ENCODE results near the gene ST6GALNAC1. TPM values are rescaled to one million over a fixed set of nuclear protein-coding genes. Genes with fewer than 3 reads are reported as not detected.

Gene ST6GALNAC1
- total and polyA plus RNA-seq, 12 donors, result 1.9 to 7.3 (median 3.5) TPM

DNA sequence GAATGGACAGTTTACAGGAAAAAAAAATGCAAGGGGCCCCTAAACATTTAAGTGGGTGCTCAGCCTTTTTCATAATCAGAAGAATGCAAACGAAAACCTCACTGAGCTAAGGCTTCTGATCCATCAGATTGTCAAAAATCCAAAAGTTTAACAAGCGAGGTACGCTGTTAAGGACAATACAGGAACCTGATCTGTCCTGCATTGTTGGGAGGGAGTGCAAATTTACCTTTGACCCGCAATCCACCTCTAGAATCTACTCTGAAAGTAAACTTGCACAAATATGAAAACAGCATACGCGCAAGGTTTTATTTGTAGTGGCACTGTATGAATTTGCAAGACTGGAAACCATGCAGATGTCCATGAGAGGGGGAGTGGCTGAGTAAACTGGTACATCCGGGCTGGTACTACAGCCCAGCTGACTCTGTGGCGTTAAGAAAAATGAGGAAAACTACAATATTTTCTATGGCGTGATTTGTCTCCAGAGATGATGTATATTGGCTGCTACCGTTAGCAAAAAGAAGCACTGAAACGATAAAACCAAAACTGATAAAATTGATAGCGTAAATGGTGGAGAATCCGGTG is 28.8 kb upstream of the ST6GALNAC1 start:
- peak overlapping the region; percentile 70 to 95 (median 89) for H3K27ac ChIP-seq
- no peaks in the 10 kb centered on the region for H3K27me3 ChIP-seq
- H3K4me3 ChIP-seq, result peak overlapping the region; percentile 29 to 92 (median 64)
- intact Hi-C loops (cut with DNase I), result loop anchor here in 5 of 10 donors (5.0 to 10.0 kb wide), 3 partner anchors 35 to 52 kb away; partner anchors contain the start of genes MXRA7 (in 2 of the 5), JMJD6 (in 1 of the 5) and METTL23 (in 1 of the 5)
- 59 to 60% methylated on average over 13 of the region's 13 CpGs for WGBS, 2 donors
- peaks cover 0 to 30% (median 6%) of the 10 kb centered on the region in 9 donors for H3K36me3 ChIP-seq
- H3K4me1 ChIP-seq, result peaks cover 3 to 26% (median 21%) of the 10 kb centered on the region in 9 donors
- no peaks in the 10 kb centered on the region for H3K9me3 ChIP-seq
- TF ChIP-seq, protein P1, sequence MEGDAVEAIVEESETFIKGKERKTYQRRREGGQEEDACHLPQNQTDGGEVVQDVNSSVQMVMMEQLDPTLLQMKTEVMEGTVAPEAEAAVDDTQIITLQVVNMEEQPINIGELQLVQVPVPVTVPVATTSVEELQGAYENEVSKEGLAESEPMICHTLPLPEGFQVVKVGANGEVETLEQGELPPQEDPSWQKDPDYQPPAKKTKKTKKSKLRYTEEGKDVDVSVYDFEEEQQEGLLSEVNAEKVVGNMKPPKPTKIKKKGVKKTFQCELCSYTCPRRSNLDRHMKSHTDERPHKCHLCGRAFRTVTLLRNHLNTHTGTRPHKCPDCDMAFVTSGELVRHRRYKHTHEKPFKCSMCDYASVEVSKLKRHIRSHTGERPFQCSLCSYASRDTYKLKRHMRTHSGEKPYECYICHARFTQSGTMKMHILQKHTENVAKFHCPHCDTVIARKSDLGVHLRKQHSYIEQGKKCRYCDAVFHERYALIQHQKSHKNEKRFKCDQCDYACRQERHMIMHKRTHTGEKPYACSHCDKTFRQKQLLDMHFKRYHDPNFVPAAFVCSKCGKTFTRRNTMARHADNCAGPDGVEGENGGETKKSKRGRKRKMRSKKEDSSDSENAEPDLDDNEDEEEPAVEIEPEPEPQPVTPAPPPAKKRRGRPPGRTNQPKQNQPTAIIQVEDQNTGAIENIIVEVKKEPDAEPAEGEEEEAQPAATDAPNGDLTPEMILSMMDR (IDR thresholded peaks at IDR 0.05), result no peak
- ATAC-seq, result no peak
- DNase-seq, result no peak

GRCh38 chr17:76671912-76672262 is 28.3 kb upstream of the ST6GALNAC1 start:
- 0 to 1% methylated on average over 19 of the region's 19 CpGs for WGBS, 2 donors

DNA sequence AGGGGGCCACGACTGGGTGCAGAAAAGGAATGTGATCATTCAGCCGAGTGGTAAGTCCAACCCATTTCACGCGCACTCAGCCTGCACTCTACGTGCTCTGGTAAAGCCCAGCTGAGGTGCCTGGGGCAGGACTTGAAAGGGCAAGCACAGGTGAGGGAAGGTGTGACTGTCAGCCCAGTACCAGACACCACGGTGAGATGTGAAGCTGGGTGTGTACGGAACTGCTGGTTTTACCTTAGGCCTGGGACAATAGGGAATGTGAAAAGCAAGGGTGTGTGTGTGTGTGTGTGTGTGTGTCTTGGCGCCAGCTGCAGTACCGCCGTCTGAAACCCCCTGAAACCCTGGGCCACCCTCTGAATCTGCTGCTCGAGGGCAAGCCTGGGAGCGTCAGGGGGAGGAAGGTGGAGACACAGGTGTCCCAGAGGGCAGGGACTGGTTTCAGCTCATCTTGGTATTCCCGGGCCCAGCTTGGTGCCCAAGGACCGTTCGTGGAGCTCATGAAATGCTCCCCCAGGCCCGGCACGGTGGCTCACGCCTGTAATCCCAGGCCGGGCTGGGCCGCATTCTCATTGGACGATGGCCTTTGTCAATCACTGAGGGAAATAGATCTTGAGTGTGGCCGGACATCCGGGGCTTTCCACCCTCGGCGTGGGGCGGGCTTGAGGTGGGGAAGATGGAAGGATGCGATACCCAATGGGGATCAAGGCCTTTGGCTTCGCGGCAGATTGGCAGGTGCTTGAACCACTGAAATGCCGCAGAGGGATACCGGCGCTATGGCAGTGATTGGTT is 27.8 kb upstream of the ST6GALNAC1 start:
- WGBS, 2 donors, result 15 to 16% methylated on average over 31 to 32 of the region's 32 CpGs
- no peaks in the 10 kb centered on the region for H3K9me3 ChIP-seq
- H3K4me1 ChIP-seq, result peaks cover 3 to 26% (median 21%) of the 10 kb centered on the region in 9 donors
- ATAC-seq (peak; percentile 96 to 99 (median 98)), DNase-seq (peak; percentile 99 to 100)
- intact Hi-C loops (cut with DNase I), result loop anchor here in 5 of 10 donors (5.0 to 10.0 kb wide), 3 partner anchors 36 to 53 kb away; partner anchors contain the start of genes MXRA7 (in 2 of the 5), JMJD6 (in 1 of the 5) and METTL23 (in 1 of the 5)
- H3K27ac ChIP-seq, result peak overlapping the region; percentile 70 to 95 (median 89)
- TF ChIP-seq, protein P1 (IDR thresholded peaks at IDR 0.05), result no peak
- H3K4me3 ChIP-seq, result peak overlapping the region; percentile 29 to 92 (median 64)
- no peaks in the 10 kb centered on the region for H3K27me3 ChIP-seq
- peaks cover 0 to 20% (median 0%) of the 10 kb centered on the region in 9 donors for H3K36me3 ChIP-seq

More at GRCh38 chr17:76671912-76672262, 28.3 kb upstream of the ST6GALNAC1 start:
- Histone ChIP-seq H3K4me3 (peak overlapping the region; percentile 29 to 92 (median 64)), H3K27me3 (no peaks in the 10 kb centered on the region), H3K9me3 (no peaks in the 10 kb centered on the region), H3K27ac (peak overlapping the region; percentile 70 to 95 (median 89)), H3K4me1 (peaks cover 3 to 26% (median 21%) of the 10 kb centered on the region in 9 donors), H3K36me3 (peaks cover 0 to 26% (median 3%) of the 10 kb centered on the region in 9 donors)
- TF ChIP-seq, protein P1 (IDR thresholded peaks at IDR 0.05), result no peak
- intact Hi-C loops (cut with DNase I), result loop anchor here in 5 of 10 donors (5.0 to 10.0 kb wide), 3 partner anchors 35 to 53 kb away; partner anchors contain the start of genes MXRA7 (in 2 of the 5), JMJD6 (in 1 of the 5) and METTL23 (in 1 of the 5)
- ATAC-seq, result peak in 4 of 8 donors; percentile 1 to 15 (median 4)
- DNase-seq, result no peak

DNA sequence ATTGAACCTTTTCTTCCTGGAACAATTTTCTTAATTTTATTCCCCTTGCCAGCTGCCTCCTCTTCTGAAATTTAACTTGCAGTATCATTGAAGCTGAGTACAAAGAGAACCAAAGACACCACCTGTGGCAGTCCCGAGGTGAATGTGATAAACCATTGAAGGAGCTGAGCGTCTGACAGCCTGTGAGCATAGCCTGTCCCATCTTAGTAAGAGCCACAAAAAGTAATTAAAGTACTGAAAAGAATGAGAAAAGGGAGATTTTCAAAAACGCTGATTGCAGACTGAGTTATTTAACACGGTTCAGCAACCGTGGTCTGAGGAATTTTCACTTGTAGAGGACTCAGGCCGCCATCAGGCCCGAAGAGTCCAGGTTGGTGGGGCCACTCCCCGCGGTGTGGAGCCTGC is 27.2 kb upstream of the ST6GALNAC1 start:
- H3K27ac ChIP-seq, result peak overlapping the region; percentile 37 to 95 (median 88)
- H3K4me1 ChIP-seq, result peaks cover 3 to 26% (median 21%) of the 10 kb centered on the region in 9 donors
- TF ChIP-seq, protein P1 (IDR thresholded peaks at IDR 0.05), result no peak
- peak overlapping the region in 2 of 10 donors; percentile 60 to 80 for H3K4me3 ChIP-seq
- no peaks in the 10 kb centered on the region for H3K27me3 ChIP-seq
- DNase-seq (no peak), ATAC-seq (no peak)
- H3K36me3 ChIP-seq, result peaks cover 0 to 14% (median 0%) of the 10 kb centered on the region in 9 donors
- no peaks in the 10 kb centered on the region for H3K9me3 ChIP-seq
- WGBS, 2 donors, result 58 to 63% methylated on average over 9 of the region's 9 CpGs
- intact Hi-C loops (cut with DNase I), result loop anchor here in 5 of 10 donors (5.0 to 10.0 kb wide), 3 partner anchors 37 to 54 kb away; partner anchors contain the start of genes MXRA7 (in 2 of the 5), JMJD6 (in 1 of the 5) and METTL23 (in 1 of the 5)

All from heart right ventricle (tissue), 16 donors.